HepG2 (cell line): Measurements from ENCODE around the gene OSBPL2.

Experiments used
- NR2C2 ChIP-seq: sonication (generic); formaldehyde crosslinking; IDR thresholded peaks from 2 replicates; pipeline ENCODE4 v1.4.0; 2020; ENCODE audit warnings: missing genetic modification reagents, mild to moderate bottlenecking, moderate library complexity, borderline replicate concordance
- ZNF777 ChIP-seq: sonication (generic); formaldehyde crosslinking; IDR thresholded peaks from 2 replicates; pipeline ENCODE4 v1.4.0; 2020; ENCODE audit warnings: missing genetic modification reagents

DNA sequence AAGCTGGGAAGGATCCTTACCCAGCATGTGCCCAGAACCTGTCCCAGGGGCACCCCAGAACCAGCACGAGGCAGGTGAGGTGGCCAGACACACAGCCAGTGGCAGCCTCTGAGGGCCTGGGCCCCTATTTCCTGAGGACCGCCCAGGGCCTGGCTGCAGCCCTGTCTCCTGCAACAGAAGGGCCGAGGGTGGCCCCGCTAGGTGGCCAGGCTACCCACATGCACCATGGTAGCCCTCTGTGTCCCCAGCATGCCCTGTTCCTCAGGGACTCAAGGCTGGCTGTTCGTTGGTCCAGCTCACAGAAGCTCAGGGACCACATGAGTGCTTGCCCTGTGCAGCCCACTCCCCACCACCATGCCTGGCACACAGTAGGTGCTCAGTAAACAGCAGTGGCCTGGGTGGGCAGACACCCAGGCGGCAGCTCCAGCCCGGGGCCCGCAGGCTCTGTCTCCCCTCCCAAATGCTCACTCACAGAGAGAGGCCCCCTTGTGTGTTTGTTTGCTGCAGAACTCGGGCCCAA is 26.5 kb upstream of the OSBPL2 start:
- TF ChIP-seq ZNF777 (CRISPR knock-in tag) (no peak), NR2C2 (no peak)
